K562 (cell line): ENCODE data around the gene BOLA1. TPM values are rescaled to one million over a fixed set of nuclear protein-coding genes. Genes with fewer than 3 reads are reported as not detected.

Source experiments
- CEBPZ ChIP-seq: fragments of 150-350 bp; IDR thresholded peaks from 2 replicates; pipeline ENCODE4 v1.6.1; 2014; ENCODE audit warnings: low read depth, mild to moderate bottlenecking, low read length, borderline replicate concordance
- CREB1 ChIP-seq, 2 experiments: sonication (generic) in 1 of 2; formaldehyde crosslinking in 1 of 2; IDR thresholded peaks; 2 replicates each; pipeline versions ENCODE4 v1.6.1 to v1.8.0; 2012 to 2022; ENCODE audit warnings: inconsistent platforms in 1 of 2, mild to moderate bottlenecking in 1 of 2, missing genetic modification reagents in 1 of 2, moderate library complexity in 1 of 2
- E2F1 ChIP-seq: sonication (generic); formaldehyde crosslinking; IDR thresholded peaks from 2 replicates; pipeline ENCODE4 v1.8.1; 2023; ENCODE audit warnings: mild to moderate bottlenecking, missing genetic modification reagents, moderate library complexity
- IRF1 ChIP-seq: sonication (generic); formaldehyde crosslinking; IDR thresholded peaks from 2 replicates; pipeline ENCODE4 v1.8.0; 2022; ENCODE audit warnings: missing genetic modification reagents, mild to moderate bottlenecking, borderline replicate concordance
- KAT8 ChIP-seq: fragments of 450-650 bp; IDR thresholded peaks from 2 replicates; pipeline ENCODE4 v1.6.1; 2016; ENCODE audit warnings: low read depth, mild to moderate bottlenecking
- KLF13 ChIP-seq: fragments of 450-650 bp; IDR thresholded peaks from 2 replicates; pipeline ENCODE4 v1.6.1; 2016; ENCODE audit warnings: missing genetic modification characterization, low read depth, mild to moderate bottlenecking, missing compliant biosample characterization, moderate library complexity, borderline replicate concordance
- POLR2B ChIP-seq: fragments of 450-650 bp; IDR thresholded peaks from 2 replicates; pipeline ENCODE4 v1.6.1; 2018; ENCODE audit warnings: low read depth; ENCODE audit not compliant: partially characterized antibody
- STAG1 ChIP-seq: sonication (generic); formaldehyde crosslinking; IDR thresholded peaks from 2 replicates; pipeline ENCODE4 v1.5.0; 2020; ENCODE audit warnings: missing genetic modification reagents, borderline replicate concordance
- THAP12 ChIP-seq: fragments of 250-450 bp; sonication (Bioruptor Pico); IDR thresholded peaks from 2 replicates; pipeline ENCODE4 v1.9.0; 2021; ENCODE audit warnings: mild to moderate bottlenecking, inconsistent platforms
- ZBTB43 ChIP-seq: sonication (generic); formaldehyde crosslinking; IDR thresholded peaks from 2 replicates; pipeline ENCODE4 v1.8.0; 2023; ENCODE audit warnings: mild to moderate bottlenecking, missing genetic modification reagents
- ZNF232 ChIP-seq: sonication (generic); formaldehyde crosslinking; IDR thresholded peaks from 2 replicates; pipeline ENCODE4 v1.8.0; 2022; ENCODE audit warnings: mild to moderate bottlenecking, missing genetic modification reagents
- polyA plus RNA-seq, 8 experiments: library from polyadenylated mRNA; depleted of rRNA in 4 of 8; stranded (reverse) in 5 of 8; unstranded in 3 of 8; fragments of >200 nt; fragmentation: Nextera tagmentation in 2 of 8; fragmentation: Illumina TruSeq in 1 of 8; extraction: Ambion mirVana in 2 of 8; extraction: Trizol in 1 of 8; gene quantifications; 2 replicates each; pipeline versions ENCODE4 v1.2.1 to v1.2.3, GENCODE V29; 2011 to 2014; ENCODE audit warnings: inconsistent platforms in 1 of 8, missing spikeins in 1 of 8
- total RNA-seq, 7 experiments: library from RNA; depleted of rRNA in 6 of 7; stranded (reverse); fragments of >200 nt in 6 of 7; fragmentation: Illumina TruSeq in 2 of 7; extraction: Trizol in 2 of 7; gene quantifications; 2 replicates each; pipeline versions ENCODE4 v1.2.1 to v1.2.3, GENCODE V29; 2011 to 2021; ENCODE audit warnings: low replicate concordance in 1 of 7

BOLA1 gene
- total and polyA plus RNA-seq, 9 of the 15 experiments (the other 6 are each of a cell fraction or from before 2014, with no cell fraction given), result 0.18 to 1.2 (median 0.40) TPM; not detected in 2

- TF ChIP-seq THAP12, result 0 out of 2 replicates have a peak, but pooled peaks have one; percentile 46
- TF ChIP-seq KAT8, result peak; percentile 86
- 0 out of 2 replicates have a peak, but pooled peaks have one; percentile 58 for TF ChIP-seq ZNF232 (CRISPR knock-in tag)
- no peak for TF ChIP-seq STAG1 (CRISPR knock-in tag)
- TF ChIP-seq IRF1 (CRISPR knock-in tag), result no peak
- no peak for TF ChIP-seq CEBPZ
- TF ChIP-seq CREB1 (IDR thresholded peaks at IDR 0.05), result peak; percentile 75
- peak; percentile 73 for TF ChIP-seq CREB1 (CRISPR knock-in tag; IDR thresholded peaks at IDR 0.05)
- TF ChIP-seq POLR2B, result peak; percentile 89
- TF ChIP-seq KLF13 (tag), result peak; percentile 56; the same call in 1 of the 2 replicates
- TF ChIP-seq ZBTB43, result 0 out of 2 replicates have a peak, but pooled peaks have one; percentile 43
- no peak for TF ChIP-seq E2F1 (CRISPR knock-in tag)
Observed at GRCh38 chr1:149927563-149928400, 28.4 kb downstream of the BOLA1 start, which contains the start of gene SF3B4 (continued).
